HG02981 (cell line): ENCODE results near the gene RFXAP.
"Not testable (repeated sequence)": the region's sequence is repeated elsewhere in the genome, so short reads cannot be mapped to it uniquely, and the experiment has no call there.

Source experiments
- ATAC-seq: cut with Tn5 transposase; IDR thresholded peaks from one replicate; pipeline ENCODE4 v1.9.1; 2021; ENCODE audit warnings: mild to moderate bottlenecking, moderate library complexity; ENCODE audit not compliant: unreplicated experiment

The RFXAP gene

GRCh38 chr13:36818804-36819738 lies at the start of gene RFXAP:
TSS of gene RFXAP (plus strand) at chr13:36819222. CDS start at chr13:36819358, 136 bp downstream.
- ATAC-seq = peak; percentile 86

GRCh38 chr13:36769545-36769944 lies 49.5 kb upstream of the RFXAP start:
- no peak for ATAC-seq

GRCh38 chr13:36770741-36771140 lies 48.3 kb upstream of the RFXAP start:
- ATAC-seq = no peak

DNA sequence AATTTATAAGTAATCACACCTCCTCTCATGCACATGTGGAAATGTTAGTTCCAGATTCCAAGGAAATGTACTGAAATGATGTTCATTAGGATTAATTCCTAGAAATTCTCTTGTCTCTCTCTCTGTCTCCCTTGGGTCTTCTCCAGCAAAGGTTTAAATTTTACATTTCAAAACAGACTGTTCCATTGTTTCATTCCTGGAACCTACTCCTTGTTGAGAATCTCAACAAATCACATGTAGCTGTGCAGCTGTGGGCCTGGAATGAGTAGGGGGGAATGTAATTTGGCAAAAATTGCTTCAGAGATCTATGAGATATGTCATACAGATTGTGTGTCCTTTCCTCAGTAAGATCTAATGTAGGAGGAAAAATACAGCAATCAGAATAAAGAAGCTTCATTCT lies 46.2 kb upstream of the RFXAP start:
- ATAC-seq = no peak

DNA sequence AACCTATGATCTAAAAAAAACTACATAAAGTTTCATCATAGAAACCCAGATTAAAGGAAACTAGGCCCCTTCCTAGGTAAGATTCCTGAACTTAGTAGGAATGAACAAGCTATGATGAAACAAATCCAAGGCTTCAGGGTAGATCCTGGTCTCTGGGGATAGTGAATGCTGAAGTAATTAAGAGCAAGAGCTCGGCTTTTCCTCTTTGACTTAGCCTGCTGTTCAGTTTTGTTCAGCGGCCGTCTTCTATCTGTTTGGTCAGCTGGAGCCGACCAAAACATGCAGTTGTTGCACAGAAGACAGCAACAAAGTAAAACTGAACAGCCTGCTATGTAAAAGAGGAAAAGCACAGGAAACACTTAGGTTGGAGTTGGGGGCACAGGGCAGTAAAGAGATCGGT lies 44.1 kb upstream of the RFXAP start:
- ATAC-seq = no peak

DNA sequence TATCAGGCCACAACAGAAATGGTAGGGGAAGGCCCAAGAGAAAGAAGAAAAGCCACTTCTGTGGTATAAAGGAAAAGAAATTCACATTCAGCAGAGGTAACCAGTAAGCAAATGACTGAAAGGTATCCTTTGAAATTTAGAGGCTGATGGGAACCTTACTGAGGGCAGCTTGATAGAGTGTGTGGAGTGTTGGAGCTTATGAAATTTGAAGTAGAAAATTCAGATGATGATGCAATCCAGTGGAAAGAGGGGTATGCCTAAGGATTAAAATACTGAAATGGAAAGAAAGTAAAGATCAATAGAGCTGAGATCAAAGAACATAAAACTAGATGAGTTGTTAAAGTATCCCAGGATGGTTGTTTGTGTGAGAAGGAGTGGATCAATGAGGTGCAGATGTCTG lies 42.8 kb upstream of the RFXAP start:
- ATAC-seq = no peak

DNA sequence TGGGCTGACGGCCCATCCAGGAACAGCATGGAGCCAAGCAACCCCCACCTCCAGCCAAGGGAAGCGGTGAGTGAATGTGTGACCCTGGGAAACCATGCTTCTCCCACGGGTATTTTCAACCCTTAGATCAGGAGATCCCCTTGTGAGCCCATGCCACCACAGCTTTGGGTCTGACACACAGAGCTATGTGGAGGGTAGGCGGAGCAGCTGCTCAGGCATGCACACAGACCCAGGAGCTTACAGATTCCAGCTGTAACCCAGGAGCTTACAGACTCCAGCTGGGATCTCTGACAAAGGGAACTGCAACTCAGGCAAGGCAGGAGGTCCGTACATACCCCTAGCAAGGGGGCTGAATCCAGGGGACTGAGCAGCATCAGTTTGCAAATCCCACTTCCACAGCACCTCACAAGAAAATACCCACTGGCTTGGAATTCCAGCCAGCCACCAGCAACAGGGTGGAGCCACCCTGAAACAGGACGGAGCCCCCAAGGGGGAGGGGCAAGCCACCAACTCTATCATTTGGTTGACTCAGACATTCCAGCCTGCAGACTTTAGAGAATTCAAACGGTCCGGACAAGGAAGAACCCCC lies 40.8 kb upstream of the RFXAP start:
- no peak for ATAC-seq

DNA sequence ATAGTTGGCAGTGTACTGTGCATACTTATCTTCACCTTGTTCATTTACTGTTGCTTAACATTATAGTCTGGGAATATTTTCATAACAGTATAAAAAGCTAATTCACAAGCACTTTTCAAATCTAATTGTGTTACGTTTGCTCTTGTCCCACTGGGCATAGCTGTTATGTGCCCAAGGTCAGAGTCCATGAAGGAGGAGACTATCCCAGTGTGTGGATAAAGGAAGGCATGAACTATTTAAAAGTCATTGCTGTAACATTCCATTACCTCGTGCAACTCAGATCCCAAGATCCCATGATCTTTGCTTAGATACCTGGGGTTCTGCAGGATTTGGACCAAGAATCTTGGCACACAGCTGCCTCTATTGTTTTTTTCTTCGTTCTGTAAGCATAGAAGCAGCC lies 35.1 kb upstream of the RFXAP start:
- ATAC-seq = no peak

- ATAC-seq = not testable (repeated sequence)
These were observed 32.8 kb upstream of the RFXAP start for GRCh38 chr13:36786175-36786574.

GRCh38 chr13:36787181-36787580 lies 31.8 kb upstream of the RFXAP start:
- ATAC-seq = no peak

DNA sequence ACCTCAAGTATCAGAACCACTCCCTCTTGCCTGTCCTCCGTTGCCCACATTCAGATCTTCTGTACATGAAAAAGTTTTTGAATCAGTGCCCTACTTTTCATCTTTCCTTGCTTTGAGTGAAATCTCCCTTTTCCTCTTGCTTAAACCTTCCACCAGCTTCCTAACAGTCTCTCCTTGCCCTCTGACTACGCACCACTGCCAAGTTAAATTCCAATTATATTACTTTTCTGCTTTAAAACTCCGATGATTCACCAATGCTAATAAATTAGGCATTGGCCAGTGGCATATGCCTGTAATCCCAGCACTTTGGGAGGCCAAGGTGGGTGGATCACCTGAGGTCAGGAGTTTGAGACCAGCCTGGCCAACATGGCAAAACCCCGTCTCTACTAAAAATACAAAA lies 30.7 kb upstream of the RFXAP start:
- ATAC-seq = no peak

DNA sequence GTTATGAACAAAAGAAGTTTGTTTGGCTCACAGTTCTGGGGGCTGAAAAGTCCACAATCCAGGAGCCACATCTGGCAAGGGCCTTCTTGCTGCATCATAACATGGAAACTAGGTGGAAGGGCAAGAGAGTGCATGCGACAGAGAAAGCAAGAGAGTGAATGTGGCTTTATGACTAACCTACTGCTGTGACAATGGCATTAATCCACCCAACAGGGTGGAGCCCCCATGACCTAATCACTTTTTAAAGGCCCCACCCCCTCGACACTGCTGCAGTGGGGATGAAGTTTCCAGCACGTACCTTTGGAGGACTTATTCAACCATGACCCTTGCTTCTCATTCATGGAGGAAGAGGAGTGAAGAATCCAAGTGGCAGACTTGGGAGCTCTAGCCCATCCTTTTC lies 30.0 kb upstream of the RFXAP start:
- ATAC-seq = no peak

DNA sequence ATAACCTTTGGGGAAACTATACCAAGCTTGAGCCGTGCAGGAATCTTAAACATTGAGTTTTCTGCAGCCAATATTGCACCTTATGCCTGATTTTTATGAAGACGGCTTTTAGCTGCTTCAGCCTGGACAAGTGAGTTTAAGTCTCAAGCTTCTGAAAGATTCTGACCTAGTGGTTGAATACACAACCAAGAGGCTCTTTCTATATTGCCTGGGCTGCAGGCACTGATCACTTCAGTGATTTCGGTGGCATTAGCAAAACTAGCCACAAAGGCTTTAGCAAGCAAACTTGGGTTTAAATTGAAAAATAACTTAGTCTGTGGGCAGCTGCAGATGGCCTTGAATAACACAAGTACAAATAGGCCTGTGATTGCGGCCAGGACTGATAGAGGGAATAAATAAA lies 29.3 kb upstream of the RFXAP start:
- no peak for ATAC-seq

- ATAC-seq = no peak
These were observed 24.3 kb upstream of the RFXAP start for GRCh38 chr13:36794706-36795105.

DNA sequence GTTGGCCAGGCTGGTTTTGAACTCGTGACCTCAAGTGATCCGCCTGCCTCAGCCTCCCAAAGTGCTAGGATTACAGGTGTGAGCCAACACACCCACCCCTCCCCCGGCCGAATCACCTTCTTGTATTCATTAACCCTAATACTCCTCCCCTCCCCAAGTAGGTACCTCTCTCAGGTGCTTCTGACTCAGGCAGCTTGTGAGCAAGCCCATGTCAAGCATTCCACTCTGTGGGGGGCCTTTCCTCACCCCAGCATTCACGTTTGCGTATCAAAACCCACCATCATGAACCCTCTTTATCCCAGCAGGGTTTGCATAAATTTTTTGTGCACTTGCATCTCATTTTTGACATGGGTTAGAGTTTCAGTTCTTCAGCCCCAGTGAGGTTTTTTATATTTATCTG lies 23.6 kb upstream of the RFXAP start:
- ATAC-seq = no peak

GRCh38 chr13:36796052-36796451 lies 23.0 kb upstream of the RFXAP start:
- ATAC-seq = no peak

DNA sequence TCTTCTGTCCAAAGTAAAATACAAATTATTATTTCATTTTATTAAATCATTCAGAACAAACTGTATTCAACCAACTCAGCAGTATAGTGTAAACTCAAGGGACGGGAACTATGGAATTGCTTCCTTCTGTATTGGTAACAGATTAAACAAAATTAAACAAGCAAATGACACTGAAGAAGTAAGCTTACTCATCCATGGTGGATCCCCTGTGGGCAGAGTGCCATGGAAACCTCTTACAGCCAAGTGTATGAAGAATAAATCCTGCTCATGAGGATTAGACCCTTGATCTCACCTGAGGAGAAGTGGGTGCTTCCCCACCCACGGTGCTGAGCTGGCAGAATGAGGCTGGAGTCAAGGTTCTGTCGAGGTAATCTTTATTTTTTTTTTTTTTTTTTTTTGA lies 18.0 kb upstream of the RFXAP start:
- no peak for ATAC-seq

GRCh38 chr13:36804588-36804987 lies 14.4 kb upstream of the RFXAP start:
- no peak for ATAC-seq

DNA sequence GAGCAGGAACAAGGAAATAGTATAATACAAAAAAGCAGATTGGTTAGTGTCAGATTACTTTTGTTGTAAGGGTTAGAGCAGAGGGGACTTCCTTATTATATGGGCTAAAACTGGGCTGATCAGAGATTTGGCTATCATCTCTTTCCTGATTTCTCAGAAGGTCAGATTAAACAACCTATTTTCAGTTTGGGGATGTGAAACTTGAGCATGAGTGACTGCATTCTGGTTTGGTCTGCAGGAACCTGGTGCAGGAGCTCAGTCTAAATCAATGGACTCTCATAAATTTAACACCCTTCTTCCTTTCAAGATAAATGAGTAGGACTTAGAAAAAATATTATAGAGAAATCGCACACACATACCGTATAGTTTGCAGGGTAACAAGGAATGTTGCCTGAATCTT lies 12.9 kb upstream of the RFXAP start:
- no peak for ATAC-seq

- ATAC-seq = no peak
These were observed 11.4 kb upstream of the RFXAP start for GRCh38 chr13:36807616-36808015.

DNA sequence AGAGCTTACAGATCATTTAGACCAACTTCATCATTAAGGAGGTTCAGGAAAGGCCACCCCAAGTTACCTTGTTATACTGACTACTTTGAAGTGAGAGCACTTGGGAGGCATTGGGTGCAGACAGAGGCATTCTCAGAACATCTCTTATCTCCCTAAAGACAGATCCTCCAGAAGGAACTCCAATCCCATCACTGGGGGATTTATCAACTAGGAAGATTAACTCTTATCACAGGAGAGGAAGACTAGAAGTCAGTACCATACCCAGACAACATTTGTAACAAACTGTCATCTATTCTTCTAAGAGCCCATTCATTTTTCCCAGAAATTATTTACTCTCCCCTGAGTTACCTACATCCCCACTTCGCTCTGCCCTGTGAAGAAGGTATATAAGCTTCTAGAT lies 5.8 kb upstream of the RFXAP start:
- ATAC-seq = no peak

DNA sequence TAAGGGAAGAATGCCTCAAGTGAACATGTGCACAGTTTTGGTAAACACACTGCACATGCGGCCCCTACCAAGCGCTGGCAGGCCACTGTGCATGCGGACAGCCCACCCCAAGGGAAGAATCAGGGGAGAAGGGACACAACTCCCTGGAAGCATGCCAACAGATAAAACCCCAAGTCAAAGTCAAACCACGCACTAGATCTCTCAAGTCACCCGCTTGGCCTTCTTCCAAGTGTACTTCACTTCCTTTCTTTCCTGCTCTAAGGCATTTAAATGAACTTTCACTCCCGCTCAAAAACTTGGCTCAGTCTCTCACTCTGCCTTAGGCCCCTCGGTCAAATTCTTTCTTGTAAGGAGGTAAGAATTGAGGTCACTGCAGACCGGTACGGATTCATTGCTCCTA lies 4.6 kb upstream of the RFXAP start:
- ATAC-seq = no peak
